Measurements from ENCODE around the gene EGFR. TPM values are rescaled to one million over a fixed set of nuclear protein-coding genes. Genes with fewer than 3 reads are reported as not detected.

The EGFR gene
- total RNA-seq, 4 donors from 2014 or later: 45.5 to 61.1 (median 56.9) TPM

- Histone ChIP-seq H3K36me3 (no peaks in the 10 kb centered on the region), H3K4me3 (peak overlapping the region in 2 of 4 donors; percentile 15 to 29), H3K9me3 (no peaks in the 10 kb centered on the region), H3K27ac (peak overlapping the region in 3 of 4 donors; percentile 69 to 89 (median 88)), H3K4me1 (peaks cover 0 to 65% (median 12%) of the 10 kb centered on the region in 4 donors), H3K27me3 (no peaks in the 10 kb centered on the region)
- DNase-seq: peak in 2 of 3 donors; percentile 86 to 91
- TF ChIP-seq POLR2A (IDR thresholded peaks at IDR 0.05): peak; percentile 42 to 68
- TF ChIP-seq, protein P1, sequence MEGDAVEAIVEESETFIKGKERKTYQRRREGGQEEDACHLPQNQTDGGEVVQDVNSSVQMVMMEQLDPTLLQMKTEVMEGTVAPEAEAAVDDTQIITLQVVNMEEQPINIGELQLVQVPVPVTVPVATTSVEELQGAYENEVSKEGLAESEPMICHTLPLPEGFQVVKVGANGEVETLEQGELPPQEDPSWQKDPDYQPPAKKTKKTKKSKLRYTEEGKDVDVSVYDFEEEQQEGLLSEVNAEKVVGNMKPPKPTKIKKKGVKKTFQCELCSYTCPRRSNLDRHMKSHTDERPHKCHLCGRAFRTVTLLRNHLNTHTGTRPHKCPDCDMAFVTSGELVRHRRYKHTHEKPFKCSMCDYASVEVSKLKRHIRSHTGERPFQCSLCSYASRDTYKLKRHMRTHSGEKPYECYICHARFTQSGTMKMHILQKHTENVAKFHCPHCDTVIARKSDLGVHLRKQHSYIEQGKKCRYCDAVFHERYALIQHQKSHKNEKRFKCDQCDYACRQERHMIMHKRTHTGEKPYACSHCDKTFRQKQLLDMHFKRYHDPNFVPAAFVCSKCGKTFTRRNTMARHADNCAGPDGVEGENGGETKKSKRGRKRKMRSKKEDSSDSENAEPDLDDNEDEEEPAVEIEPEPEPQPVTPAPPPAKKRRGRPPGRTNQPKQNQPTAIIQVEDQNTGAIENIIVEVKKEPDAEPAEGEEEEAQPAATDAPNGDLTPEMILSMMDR (IDR thresholded peaks at IDR 0.05): no peak
These were observed 59.0 kb downstream of the EGFR start for GRCh38 chr7:55077561-55078410.

- peak in 2 of 3 donors; percentile 74 to 82 for DNase-seq
- H3K4me1 ChIP-seq: peaks cover 0 to 56% (median 9%) of the 10 kb centered on the region in 4 donors
- TF ChIP-seq, protein P1 (IDR thresholded peaks at IDR 0.05): peak in 3 of 6 experiments; percentile 29 to 38 (median 32)
- TF ChIP-seq POLR2A (IDR thresholded peaks at IDR 0.05): no peak
- no peaks in the 10 kb centered on the region for H3K27me3 ChIP-seq
- H3K36me3 ChIP-seq: no peaks in the 10 kb centered on the region
- H3K27ac ChIP-seq: peak overlapping the region in 3 of 4 donors; percentile 69 to 89 (median 88)
- H3K4me3 ChIP-seq: peak overlapping the region in 2 of 4 donors; percentile 15 to 29
- H3K9me3 ChIP-seq: no peaks in the 10 kb centered on the region
These were observed 59.9 kb downstream of the EGFR start for GRCh38 chr7:55078465-55079372.

- H3K9me3 ChIP-seq: no peaks in the 10 kb centered on the region
- peak overlapping the region in 1 of 4 donors; percentile 88 for H3K27ac ChIP-seq
- peaks cover 0 to 43% (median 4%) of the 10 kb centered on the region in 4 donors for H3K4me1 ChIP-seq
- no peaks in the 10 kb centered on the region for H3K36me3 ChIP-seq
- H3K4me3 ChIP-seq: no peak overlapping the region
- no peaks in the 10 kb centered on the region for H3K27me3 ChIP-seq
- DNase-seq: no peak
- TF ChIP-seq POLR2A (IDR thresholded peaks at IDR 0.05): no peak
These were observed 61.3 kb downstream of the EGFR start for GRCh38 chr7:55080000-55080623.

DNA sequence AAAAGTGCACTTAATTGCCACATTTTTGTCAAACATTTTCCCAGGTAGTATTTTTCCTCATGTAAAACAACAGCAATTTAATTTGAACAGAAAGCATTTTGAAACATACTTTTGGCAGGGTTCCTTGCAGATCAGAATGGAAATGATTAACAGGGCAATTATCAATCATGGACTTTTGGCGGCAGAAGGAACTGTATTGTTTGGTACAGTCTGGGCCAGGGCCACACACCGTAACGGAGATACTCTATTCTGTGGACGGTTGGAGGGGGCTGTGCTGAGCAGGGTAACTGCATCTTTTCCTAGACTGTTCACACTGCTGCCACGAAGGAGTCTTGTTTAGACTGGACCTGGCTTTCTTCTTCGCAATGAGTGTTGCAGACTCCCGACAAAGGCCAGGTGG is 62.3 kb downstream of the EGFR start:
- TF ChIP-seq POLR2A (IDR thresholded peaks at IDR 0.05): no peak
- TF ChIP-seq, protein P1 (IDR thresholded peaks at IDR 0.05): no peak
- H3K4me1 ChIP-seq: peaks cover 0 to 35% (median 4%) of the 10 kb centered on the region in 4 donors
- no peak for DNase-seq
- no peaks in the 10 kb centered on the region for H3K36me3 ChIP-seq
- no peaks in the 10 kb centered on the region for H3K27me3 ChIP-seq
- H3K9me3 ChIP-seq: no peaks in the 10 kb centered on the region
- no peak overlapping the region for H3K4me3 ChIP-seq
- peak overlapping the region; percentile 22 to 56 (median 38) for H3K27ac ChIP-seq

- Histone ChIP-seq H3K4me3 (no peak overlapping the region), H3K27ac (peak overlapping the region; percentile 22 to 56 (median 39)), H3K9me3 (no peaks in the 10 kb centered on the region), H3K36me3 (no peaks in the 10 kb centered on the region), H3K27me3 (no peaks in the 10 kb centered on the region), H3K4me1 (peaks cover 0 to 33% (median 1%) of the 10 kb centered on the region in 4 donors)
- no peak for DNase-seq
- no peak for TF ChIP-seq POLR2A (IDR thresholded peaks at IDR 0.05)
- TF ChIP-seq, protein P1 (IDR thresholded peaks at IDR 0.05): no peak
These were observed 62.8 kb downstream of the EGFR start for GRCh38 chr7:55081472-55082227.
